HCT116 (cell line): ENCODE results near the gene CSF2RB. TPM values are rescaled to one million over a fixed set of nuclear protein-coding genes. Genes with fewer than 3 reads are reported as not detected.

Experiments used
- ATAC-seq: fragments of 200-7000 bp; cut with Tn5 transposase; 2 replicates; pipeline ENCODE4 v1.9.1; 2020; ENCODE audit warnings: mild to moderate bottlenecking, moderate library complexity
- BruUV-seq: library from RNA; stranded (reverse); fragments of 400-500 nt; replicated peaks from 2 replicates; lab custom pipeline; 2021; lab: Mats Ljungman, UMichigan
- CTCF ChIA-PET: fragments of 300-600 bp; sonication (Branson Sonifier 250); formaldehyde crosslinking; loops from one replicate; lab custom pipeline; 2021; ENCODE audit warnings: antibody characterized with exemption; lab: Charles Lee
- POLR2A ChIA-PET: fragments of 300-600, 350-600 bp; sonication (Branson Sonifier 250); formaldehyde crosslinking; loops from one replicate; lab custom pipeline; 2021; ENCODE audit warnings: antibody characterized with exemption; lab: Charles Lee
- RAD21 ChIA-PET, 2 experiments: fragments of 300-600 bp; sonication (Branson Sonifier 250); formaldehyde crosslinking; loops; one replicate each; lab custom pipeline; 2023; ENCODE audit warnings: low total read pairs in 2 of 2; ENCODE audit not compliant: uncharacterized antibody in 2 of 2, unreplicated experiment in 2 of 2, low non-redundant PET in 1 of 2; lab: Charles Lee
- DNase-seq: peaks from one replicate; pipeline ENCODE4 v3.0.0-alpha.2; 2010; ENCODE audit warnings: low read depth, low spot score
- H2AFZ ChIP-seq: fragments of 200-600 bp; shearing (Covaris generic), sonication (generic); 2 replicates; pipeline ENCODE4 v1.6.1; 2017; ENCODE audit warnings: low read depth, mixed run types, mixed read lengths, antibody characterized with exemption, low read length; ENCODE audit not compliant: poor library complexity, severe bottlenecking
- H3K27ac ChIP-seq: 2 replicates; pipeline ENCODE4 v1.5.1; 2012; ENCODE audit warnings: low read depth, low read length
- H3K27me3 ChIP-seq: fragments of 200-600 bp; sonication (generic); 2 replicates; pipeline ENCODE4 v1.6.1; 2016; ENCODE audit warnings: mixed run types, low read length, mixed read lengths; ENCODE audit not compliant: insufficient read depth
- H3K36me3 ChIP-seq, 2 experiments: fragments of 200-500 bp in 1 of 2; fragments of 200-600 bp in 1 of 2; sonication (Bioruptor generic) in 1 of 2; sonication (generic) in 1 of 2; 2 replicates each; pipeline versions ENCODE4 v1.5.1 to v1.6.1; 2014 to 2016; ENCODE audit warnings: low read length in 2 of 2, inconsistent platforms in 1 of 2, mixed read lengths in 1 of 2, mixed run types in 1 of 2; ENCODE audit not compliant: insufficient read depth in 2 of 2, control insufficient read depth in 1 of 2
- H3K4me1 ChIP-seq, 2 experiments: fragments of 200-600 bp in 1 of 2; sonication (generic) in 1 of 2; 2 replicates each; pipeline versions ENCODE4 v1.5.1 to v1.6.1; 2012 to 2017; ENCODE audit warnings: low read length in 2 of 2, inconsistent platforms in 1 of 2, mild to moderate bottlenecking in 1 of 2, mixed read lengths in 1 of 2, mixed run types in 1 of 2, moderate library complexity in 1 of 2; ENCODE audit not compliant: insufficient read depth in 2 of 2, control insufficient read depth in 1 of 2
- H3K4me2 ChIP-seq: fragments of 200-600 bp; sonication (generic); 2 replicates; pipeline ENCODE4 v1.6.1; 2017; ENCODE audit warnings: mixed run types, low read length, mixed read lengths
- H3K4me3 ChIP-seq, 2 experiments: fragments of 200-600 bp in 1 of 2; sonication (generic) in 1 of 2; replicated peaks in 1 of 2; 2 replicates each; pipeline ENCODE4 v1.5.1; 2011 to 2016; ENCODE audit warnings: low read length in 2 of 2, control low read depth in 1 of 2, low read depth in 1 of 2, mild to moderate bottlenecking in 1 of 2, mixed read lengths in 1 of 2, mixed run types in 1 of 2
- H3K79me2 ChIP-seq: fragments of 200-600 bp; sonication (generic); 2 replicates; pipeline ENCODE4 v1.6.1; 2017; ENCODE audit warnings: mild to moderate bottlenecking, mixed run types, low read length, moderate library complexity, mixed read lengths; ENCODE audit not compliant: insufficient read depth
- H3K9ac ChIP-seq: fragments of 200-600 bp; sonication (generic); 2 replicates; pipeline ENCODE4 v1.6.1; 2016; ENCODE audit warnings: low read length, mixed read lengths
- H3K9me2 ChIP-seq: fragments of 200-600 bp; sonication (generic), shearing (Covaris generic); 2 replicates; pipeline ENCODE4 v1.6.1; 2017; ENCODE audit warnings: mixed run types, mild to moderate bottlenecking, moderate library complexity; ENCODE audit not compliant: insufficient read depth
- H3K9me3 ChIP-seq, 2 experiments: fragments of 200-500 bp in 1 of 2; fragments of 200-600 bp in 1 of 2; sonication (Bioruptor generic) in 1 of 2; sonication (generic) in 1 of 2; 2 replicates each; pipeline ENCODE4 v1.6.1; 2014 to 2017; ENCODE audit warnings: low read length in 2 of 2, mixed read lengths in 2 of 2, inconsistent platforms in 1 of 2, low read depth in 1 of 2, mild to moderate bottlenecking in 1 of 2, mixed run types in 1 of 2, moderate library complexity in 1 of 2; ENCODE audit not compliant: control insufficient read depth in 1 of 2, insufficient read depth in 1 of 2
- H4K20me1 ChIP-seq: fragments of 200-600 bp; sonication (generic), shearing (Covaris generic); 2 replicates; pipeline ENCODE4 v1.6.1; 2017; ENCODE audit warnings: mixed run types, mild to moderate bottlenecking, moderate library complexity; ENCODE audit not compliant: insufficient read depth
- ATF3 ChIP-seq: IDR thresholded peaks from 2 replicates; pipeline ENCODE4 v1.6.1; 2012
- CEBPB ChIP-seq: IDR thresholded peaks from 2 replicates; pipeline ENCODE4 v1.6.1; 2012; ENCODE audit warnings: low read depth
- CTCF ChIP-seq, 3 experiments: fragments of 200-600 bp in 1 of 3; sonication (generic) in 1 of 3; IDR thresholded peaks in 2 of 3; conservative IDR thresholded peaks in 1 of 3; 2 replicates each; pipeline ENCODE4 v1.5.1; 2012 to 2017; ENCODE audit warnings: low read depth in 2 of 3, low read length in 2 of 3, antibody characterized with exemption in 1 of 3, borderline replicate concordance in 1 of 3, control low read depth in 1 of 3, mild to moderate bottlenecking in 1 of 3, mixed read lengths in 1 of 3, mixed run types in 1 of 3, moderate library complexity in 1 of 3; ENCODE audit not compliant: insufficient read depth in 1 of 3
- EZH2 ChIP-seq: fragments of 200-600 bp; sonication (generic); IDR thresholded peaks from 2 replicates; pipeline ENCODE4 v1.6.1; 2017; ENCODE audit warnings: antibody characterized with exemption, mixed run types
- JUND ChIP-seq: IDR thresholded peaks from 2 replicates; pipeline ENCODE4 v1.6.1; 2012
- POLR2A ChIP-seq: IDR thresholded peaks from 2 replicates; pipeline ENCODE4 v1.7.0; 2011; ENCODE audit warnings: borderline replicate concordance; ENCODE audit not compliant: insufficient read depth, insufficient read length; ENCODE audit errors: extremely low read depth
- RAD21 ChIP-seq: IDR thresholded peaks from 2 replicates; pipeline ENCODE4 v1.6.1; 2012; ENCODE audit warnings: low read depth, mild to moderate bottlenecking
- SRF ChIP-seq: IDR thresholded peaks from 2 replicates; pipeline ENCODE4 v1.6.1; 2012; ENCODE audit warnings: low read depth
- intact Hi-C: fragments of 100-400 bp; cut with micrococcal nuclease; formaldehyde crosslinking; loops from 2 replicates; pipeline ENCODE4 v1.10.0; 2022
- total RNA-seq: library from RNA; stranded (reverse); gene quantifications from one replicate; pipeline ENCODE4 v1.2.1, GENCODE V29; 2021; ENCODE audit not compliant: unreplicated experiment

Gene CSF2RB
- total RNA-seq, 1 experiment from 2014 or later, result 0.10 TPM

GRCh38 chr22:36925388-36926290 is 12.2 kb downstream of the CSF2RB start:
- H3K4me1 ChIP-seq, result peaks cover 0 to 7% of the 10 kb centered on the region in 2 experiments; a peak in 2 of 4 replicates
- H3K9me3 ChIP-seq, result no peaks in the 10 kb centered on the region
- H4K20me1 ChIP-seq, result no peaks in the 10 kb centered on the region
- H3K27ac ChIP-seq, result no peak overlapping the region
- no peak overlapping the region for H2AFZ ChIP-seq
- CTCF ChIA-PET, result no interaction called here
- no peak overlapping the region for H3K9ac ChIP-seq
- no peak for DNase-seq
- no peak for ATAC-seq
- RAD21 ChIA-PET, result no interaction called here
- H3K4me2 ChIP-seq, result no peak overlapping the region
- no peak overlapping the region for H3K4me3 ChIP-seq
- no peaks in the 10 kb centered on the region for H3K79me2 ChIP-seq
- H3K27me3 ChIP-seq, result no peaks in the 10 kb centered on the region
- POLR2A ChIA-PET, result no interaction called here
- no TSS peak for BruUV-seq
- no peaks in the 10 kb centered on the region for H3K9me2 ChIP-seq
- TF ChIP-seq CTCF (IDR thresholded peaks at IDR 0.05 in 2 of 3, conservative IDR thresholded peaks at IDR 0.05 in 1 of 3; ENCODE audit: borderline replicate concordance in 1 of 3, insufficient read depth in 1 of 3, low read depth in 2 of 3, low read length in 2 of 3), result no peak
- no peak for TF ChIP-seq JUND
- TF ChIP-seq POLR2A, result no peak
- no peak for TF ChIP-seq CEBPB
- TF ChIP-seq RAD21, result no peak
- TF ChIP-seq EZH2, result no peak
- no peak for TF ChIP-seq ATF3
- TF ChIP-seq SRF, result no peak
- H3K36me3 ChIP-seq, result no peaks in the 10 kb centered on the region
- intact Hi-C loops, result no loop called here
